ENCODE measurements around the gene BAG3. TPM values are rescaled to one million over a fixed set of nuclear protein-coding genes. Genes with fewer than 3 reads are reported as not detected.

BAG3 gene
- total and polyA plus RNA-seq, 9 of the 15 experiments (the other 6 are each of a cell fraction or from before 2014, with no cell fraction given): 2.6 to 27.4 (median 7.2) TPM

DNA sequence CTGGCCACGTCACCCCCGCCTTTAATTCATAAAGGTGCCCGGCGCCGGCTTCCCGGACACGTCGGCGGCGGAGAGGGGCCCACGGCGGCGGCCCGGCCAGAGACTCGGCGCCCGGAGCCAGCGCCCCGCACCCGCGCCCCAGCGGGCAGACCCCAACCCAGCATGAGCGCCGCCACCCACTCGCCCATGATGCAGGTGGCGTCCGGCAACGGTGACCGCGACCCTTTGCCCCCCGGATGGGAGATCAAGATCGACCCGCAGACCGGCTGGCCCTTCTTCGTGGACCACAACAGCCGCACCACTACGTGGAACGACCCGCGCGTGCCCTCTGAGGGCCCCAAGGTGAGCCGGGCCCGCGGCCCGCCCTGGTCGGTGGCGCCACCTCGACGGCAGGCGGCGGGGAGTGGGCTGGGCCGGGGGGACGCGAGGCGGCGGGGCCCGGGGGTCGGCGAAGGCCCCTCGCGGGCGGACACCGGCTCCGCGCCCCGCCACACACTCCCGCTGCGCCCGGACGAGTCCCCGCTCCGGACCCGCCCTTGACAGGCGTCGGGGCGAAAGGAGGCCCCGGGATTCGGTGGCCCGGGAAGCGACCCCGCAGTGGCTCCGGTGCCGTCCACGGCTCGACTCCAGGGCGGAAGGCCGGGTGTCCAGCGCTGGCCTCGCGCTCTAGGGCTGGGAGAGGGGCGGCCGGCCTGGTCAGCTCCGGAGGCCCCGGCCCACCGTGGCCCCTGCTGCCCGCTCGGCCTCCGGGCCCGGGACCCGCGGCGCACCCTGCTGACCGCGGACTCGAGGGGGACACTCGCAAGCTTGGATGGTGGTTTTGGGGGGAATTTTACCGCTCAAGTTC, 557 bp downstream of the BAG3 start (continued):
- TF ChIP-seq, protein P1, sequence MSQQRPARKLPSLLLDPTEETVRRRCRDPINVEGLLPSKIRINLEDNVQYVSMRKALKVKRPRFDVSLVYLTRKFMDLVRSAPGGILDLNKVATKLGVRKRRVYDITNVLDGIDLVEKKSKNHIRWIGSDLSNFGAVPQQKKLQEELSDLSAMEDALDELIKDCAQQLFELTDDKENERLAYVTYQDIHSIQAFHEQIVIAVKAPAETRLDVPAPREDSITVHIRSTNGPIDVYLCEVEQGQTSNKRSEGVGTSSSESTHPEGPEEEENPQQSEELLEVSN (IDR thresholded peaks at IDR 0.05; ENCODE audit: borderline replicate concordance in 1 of 2, extremely low read depth in 1 of 2, insufficient read depth in 1 of 2, insufficient read length in 1 of 2, low read depth in 1 of 2, low read length in 1 of 2, poor library complexity in 1 of 2, severe bottlenecking in 1 of 2): peak; percentile 7 to 16
- TF ChIP-seq TEAD4 (IDR thresholded peaks at IDR 0.05; ENCODE audit: low read length) (no peak), TEAD4 (CRISPR knock-in tag; IDR thresholded peaks at IDR 0.05; ENCODE audit: borderline replicate concordance) (no peak), FOXJ3 (CRISPR knock-in tag; IDR thresholded peaks at IDR 0.05) (no peak), ZNF165 (CRISPR knock-in tag; IDR thresholded peaks at IDR 0.05; ENCODE audit: borderline replicate concordance) (no peak), HMGN3 (IDR thresholded peaks at IDR 0.05; ENCODE audit: borderline replicate concordance, extremely low read depth, insufficient read length, low read depth, low read length) (no peak), HDGF (IDR thresholded peaks at IDR 0.05) (no peak)
- TF ChIP-seq, protein P2, sequence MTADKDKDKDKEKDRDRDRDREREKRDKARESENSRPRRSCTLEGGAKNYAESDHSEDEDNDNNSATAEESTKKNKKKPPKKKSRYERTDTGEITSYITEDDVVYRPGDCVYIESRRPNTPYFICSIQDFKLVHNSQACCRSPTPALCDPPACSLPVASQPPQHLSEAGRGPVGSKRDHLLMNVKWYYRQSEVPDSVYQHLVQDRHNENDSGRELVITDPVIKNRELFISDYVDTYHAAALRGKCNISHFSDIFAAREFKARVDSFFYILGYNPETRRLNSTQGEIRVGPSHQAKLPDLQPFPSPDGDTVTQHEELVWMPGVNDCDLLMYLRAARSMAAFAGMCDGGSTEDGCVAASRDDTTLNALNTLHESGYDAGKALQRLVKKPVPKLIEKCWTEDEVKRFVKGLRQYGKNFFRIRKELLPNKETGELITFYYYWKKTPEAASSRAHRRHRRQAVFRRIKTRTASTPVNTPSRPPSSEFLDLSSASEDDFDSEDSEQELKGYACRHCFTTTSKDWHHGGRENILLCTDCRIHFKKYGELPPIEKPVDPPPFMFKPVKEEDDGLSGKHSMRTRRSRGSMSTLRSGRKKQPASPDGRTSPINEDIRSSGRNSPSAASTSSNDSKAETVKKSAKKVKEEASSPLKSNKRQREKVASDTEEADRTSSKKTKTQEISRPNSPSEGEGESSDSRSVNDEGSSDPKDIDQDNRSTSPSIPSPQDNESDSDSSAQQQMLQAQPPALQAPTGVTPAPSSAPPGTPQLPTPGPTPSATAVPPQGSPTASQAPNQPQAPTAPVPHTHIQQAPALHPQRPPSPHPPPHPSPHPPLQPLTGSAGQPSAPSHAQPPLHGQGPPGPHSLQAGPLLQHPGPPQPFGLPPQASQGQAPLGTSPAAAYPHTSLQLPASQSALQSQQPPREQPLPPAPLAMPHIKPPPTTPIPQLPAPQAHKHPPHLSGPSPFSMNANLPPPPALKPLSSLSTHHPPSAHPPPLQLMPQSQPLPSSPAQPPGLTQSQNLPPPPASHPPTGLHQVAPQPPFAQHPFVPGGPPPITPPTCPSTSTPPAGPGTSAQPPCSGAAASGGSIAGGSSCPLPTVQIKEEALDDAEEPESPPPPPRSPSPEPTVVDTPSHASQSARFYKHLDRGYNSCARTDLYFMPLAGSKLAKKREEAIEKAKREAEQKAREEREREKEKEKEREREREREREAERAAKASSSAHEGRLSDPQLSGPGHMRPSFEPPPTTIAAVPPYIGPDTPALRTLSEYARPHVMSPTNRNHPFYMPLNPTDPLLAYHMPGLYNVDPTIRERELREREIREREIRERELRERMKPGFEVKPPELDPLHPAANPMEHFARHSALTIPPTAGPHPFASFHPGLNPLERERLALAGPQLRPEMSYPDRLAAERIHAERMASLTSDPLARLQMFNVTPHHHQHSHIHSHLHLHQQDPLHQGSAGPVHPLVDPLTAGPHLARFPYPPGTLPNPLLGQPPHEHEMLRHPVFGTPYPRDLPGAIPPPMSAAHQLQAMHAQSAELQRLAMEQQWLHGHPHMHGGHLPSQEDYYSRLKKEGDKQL (CRISPR knock-in tag; IDR thresholded peaks at IDR 0.05; ENCODE audit: borderline replicate concordance): no peak
- TF ChIP-seq, protein P3, sequence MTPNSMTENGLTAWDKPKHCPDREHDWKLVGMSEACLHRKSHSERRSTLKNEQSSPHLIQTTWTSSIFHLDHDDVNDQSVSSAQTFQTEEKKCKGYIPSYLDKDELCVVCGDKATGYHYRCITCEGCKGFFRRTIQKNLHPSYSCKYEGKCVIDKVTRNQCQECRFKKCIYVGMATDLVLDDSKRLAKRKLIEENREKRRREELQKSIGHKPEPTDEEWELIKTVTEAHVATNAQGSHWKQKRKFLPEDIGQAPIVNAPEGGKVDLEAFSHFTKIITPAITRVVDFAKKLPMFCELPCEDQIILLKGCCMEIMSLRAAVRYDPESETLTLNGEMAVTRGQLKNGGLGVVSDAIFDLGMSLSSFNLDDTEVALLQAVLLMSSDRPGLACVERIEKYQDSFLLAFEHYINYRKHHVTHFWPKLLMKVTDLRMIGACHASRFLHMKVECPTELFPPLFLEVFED (CRISPR knock-in tag; conservative IDR thresholded peaks at IDR 0.05): no peak
